GM21360 (cell line): ENCODE measurements around the gene PTPRN2.

Experiments used
- ATAC-seq: cut with Tn5 transposase; IDR thresholded peaks from one replicate; pipeline ENCODE4 v1.9.1; 2021; ENCODE audit warnings: mild to moderate bottlenecking, moderate library complexity; ENCODE audit not compliant: unreplicated experiment

Gene PTPRN2

DNA sequence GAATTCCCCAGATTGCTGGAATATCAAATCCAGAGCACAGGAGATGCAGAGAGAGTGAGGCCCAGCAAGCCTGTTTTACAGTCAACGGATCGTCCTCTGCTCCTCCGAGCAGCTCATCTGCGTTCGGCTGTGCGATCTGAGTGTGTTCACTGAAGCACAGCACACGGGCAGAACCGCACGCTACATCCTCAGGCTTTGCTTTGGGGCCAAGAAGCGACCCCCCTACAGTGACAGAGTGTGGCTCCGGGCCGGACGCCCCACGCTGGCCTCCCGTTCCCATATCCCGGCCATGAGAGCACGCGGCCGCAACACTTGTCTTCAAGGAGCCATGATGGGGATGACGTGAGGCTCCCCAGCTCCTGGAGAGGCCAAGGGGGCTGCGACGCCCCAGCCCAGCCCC, 819.4 kb downstream of the PTPRN2 start:
- ATAC-seq, result no peak

DNA sequence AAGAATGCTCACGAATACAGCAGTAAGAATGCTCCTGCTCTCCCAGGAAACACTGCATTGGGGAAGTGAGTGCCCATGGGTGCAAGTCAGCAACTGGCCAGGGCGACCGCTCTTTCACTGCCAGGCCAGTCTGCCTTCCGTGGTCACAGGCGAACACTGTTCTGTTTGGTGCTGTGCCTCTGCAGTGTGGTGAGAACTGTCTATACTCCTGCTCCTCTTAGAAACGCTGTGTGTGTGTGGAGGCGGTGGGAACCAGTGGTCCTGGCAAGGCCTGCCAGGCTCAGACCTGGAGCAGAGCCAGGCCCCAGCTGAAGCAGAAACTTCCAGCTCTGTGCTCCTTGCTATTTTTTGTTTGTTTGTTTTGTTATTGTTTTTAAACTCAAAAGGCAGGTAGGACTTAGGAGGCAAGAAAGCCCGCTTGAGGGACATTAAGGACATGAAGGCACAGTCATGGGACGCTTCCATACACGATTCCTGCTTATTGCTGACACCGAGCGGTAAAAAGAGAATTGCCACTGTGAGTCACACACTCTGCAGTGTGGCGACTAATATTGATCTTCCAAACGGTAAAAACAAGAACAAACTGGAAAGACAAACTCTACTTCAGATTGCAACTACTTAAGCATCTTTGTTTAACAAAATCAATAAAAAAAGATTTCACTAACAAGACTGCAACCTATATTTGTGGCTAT, 820.0 kb downstream of the PTPRN2 start:
- no peak for ATAC-seq

DNA sequence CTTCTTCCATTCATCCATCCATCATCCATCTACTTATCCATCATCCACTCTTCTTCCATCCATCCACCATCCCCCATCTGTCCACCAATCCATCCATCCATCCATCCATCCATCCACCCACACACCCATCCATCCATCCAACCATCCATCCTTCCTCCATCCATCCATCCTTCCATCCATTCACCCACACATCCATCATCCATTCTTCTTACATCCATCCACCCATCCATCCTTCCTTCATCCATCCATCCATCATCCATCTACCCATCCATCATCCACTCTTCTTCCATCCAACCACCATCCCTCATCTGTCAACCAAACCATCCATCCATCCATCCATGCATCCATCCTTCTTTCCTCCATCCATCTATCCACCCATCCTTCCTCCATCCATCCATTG, 821.5 kb downstream of the PTPRN2 start:
- no peak for ATAC-seq

DNA sequence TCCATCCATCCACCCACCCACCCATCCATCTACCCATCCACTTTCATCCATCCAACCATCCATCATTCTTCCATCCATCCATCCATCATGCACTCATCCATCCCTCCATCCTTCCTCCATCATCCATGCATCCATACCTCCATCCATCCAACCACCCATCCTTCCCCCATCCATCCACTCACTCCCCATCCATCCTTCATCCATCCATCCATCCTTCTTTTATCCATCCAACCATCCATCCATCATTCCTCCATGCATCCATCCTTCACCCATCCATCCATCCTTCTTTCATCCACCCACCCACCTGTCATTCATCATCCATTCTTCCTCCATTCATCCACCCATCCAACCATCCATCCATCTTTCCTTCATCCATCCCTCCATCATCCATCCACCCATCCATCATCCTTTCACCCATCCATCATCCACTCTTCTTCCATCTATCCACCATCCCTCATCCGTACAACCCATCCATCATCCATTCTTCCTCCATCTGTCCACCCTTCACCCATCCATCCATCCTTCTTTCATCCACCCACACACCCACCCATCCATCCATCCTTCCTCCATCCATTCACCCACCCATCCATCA, 822.6 kb downstream of the PTPRN2 start:
- ATAC-seq, result no peak

- ATAC-seq, result no peak
Measured at GRCh38 chr7:157764193-157764592, 823.4 kb downstream of the PTPRN2 start.

GRCh38 chr7:157763279-157764000, 824.2 kb downstream of the PTPRN2 start:
- no peak for ATAC-seq

GRCh38 chr7:157762824-157763223, 824.8 kb downstream of the PTPRN2 start:
- no peak for ATAC-seq

- ATAC-seq, result no peak
Measured at GRCh38 chr7:157760004-157760730, 827.5 kb downstream of the PTPRN2 start.

- no peak for ATAC-seq
Measured at GRCh38 chr7:157759246-157759805, 828.3 kb downstream of the PTPRN2 start.

DNA sequence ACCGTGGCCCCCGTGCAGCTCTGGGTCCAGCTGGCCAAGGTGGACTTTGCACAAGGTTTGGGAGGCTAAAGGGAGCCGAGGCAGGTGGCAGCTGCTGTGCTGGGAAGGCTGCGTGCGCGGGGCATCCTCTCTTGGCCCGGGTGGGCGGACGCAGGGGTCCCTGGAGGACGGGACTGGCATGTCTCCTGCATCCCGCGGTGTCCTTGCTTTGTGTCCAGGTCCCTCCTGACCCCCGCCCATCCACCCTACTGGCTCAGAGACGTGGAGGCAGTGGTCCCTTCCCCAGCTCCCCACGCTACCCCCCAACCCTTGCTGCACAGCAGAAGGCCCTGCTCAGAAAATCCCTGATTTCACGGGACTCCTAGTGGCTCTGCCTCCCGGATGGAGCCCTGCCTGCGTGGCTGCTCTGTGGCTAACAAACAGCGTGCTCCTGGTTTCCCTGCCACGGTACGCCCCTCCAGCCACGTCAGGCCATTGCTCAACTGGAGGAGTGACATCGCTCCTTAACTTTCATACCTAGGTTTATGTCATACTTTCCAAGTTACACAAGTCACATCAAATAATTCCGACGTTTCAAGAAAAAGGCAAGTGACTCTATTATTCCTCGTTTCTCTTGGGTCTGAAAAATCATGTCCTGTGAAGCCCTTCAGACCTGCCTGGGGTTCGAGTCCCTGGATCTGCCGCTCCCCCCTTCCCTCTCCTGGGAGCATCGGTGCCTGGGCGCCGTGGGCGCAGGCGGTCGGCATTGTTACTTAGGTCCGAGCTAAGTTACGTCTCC, 829.0 kb downstream of the PTPRN2 start:
- no peak for ATAC-seq

DNA sequence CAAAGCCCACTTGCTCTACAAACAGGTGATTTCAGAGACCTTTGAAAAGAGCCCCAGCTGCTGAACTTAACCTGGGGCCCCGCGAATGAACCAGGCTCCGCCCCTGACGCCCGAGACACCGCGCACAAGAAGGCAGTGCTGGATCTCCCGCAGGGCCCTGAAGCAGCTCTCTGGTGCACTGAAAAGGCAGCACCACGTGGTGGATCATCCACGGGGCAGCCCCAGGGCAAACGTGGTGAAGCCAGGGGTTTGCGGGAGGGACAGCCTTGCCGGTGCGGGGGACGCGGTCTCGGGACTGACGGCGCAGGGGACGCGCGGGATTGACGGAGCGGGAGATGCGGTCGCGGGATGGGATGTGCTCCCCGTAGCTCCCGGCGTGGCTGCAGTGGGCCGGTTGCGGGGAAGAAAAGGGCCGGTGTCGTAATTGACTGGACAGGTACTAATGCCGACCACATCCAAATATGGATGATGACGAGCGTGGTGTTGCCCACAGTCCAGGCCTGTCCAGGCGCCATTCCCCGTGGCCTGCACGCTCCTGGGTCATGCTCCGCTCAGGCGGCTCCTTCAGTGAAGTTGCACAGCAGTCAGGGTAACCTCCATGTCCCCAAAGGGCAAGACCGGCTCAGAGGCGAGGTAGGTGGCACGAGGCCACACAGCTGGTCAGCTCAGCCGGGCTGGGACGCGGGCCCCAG, 829.7 kb downstream of the PTPRN2 start:
- ATAC-seq, result no peak

GRCh38 chr7:157757211-157757610, 830.4 kb downstream of the PTPRN2 start:
- no peak for ATAC-seq

GRCh38 chr7:157755741-157756140, 831.9 kb downstream of the PTPRN2 start:
- no peak for ATAC-seq

DNA sequence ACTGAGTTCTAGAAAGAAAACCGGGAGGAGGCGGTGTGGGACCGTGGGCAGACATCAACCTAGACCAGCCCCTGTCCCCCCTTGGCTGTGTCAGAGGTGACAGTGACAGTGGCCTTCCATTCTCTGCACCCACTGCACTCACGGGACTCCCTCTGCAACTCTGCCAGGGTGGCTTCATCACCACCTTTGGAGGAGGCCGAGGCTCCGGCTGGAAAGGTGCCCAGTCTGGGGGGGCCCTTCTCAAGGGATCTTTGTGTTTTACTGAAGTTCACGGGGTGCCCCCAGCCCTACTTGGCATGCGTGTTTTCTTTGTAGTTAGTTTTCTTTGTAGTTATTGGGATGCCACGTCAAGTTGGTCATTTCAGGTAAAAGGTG, 833.2 kb downstream of the PTPRN2 start:
- ATAC-seq, result no peak

DNA sequence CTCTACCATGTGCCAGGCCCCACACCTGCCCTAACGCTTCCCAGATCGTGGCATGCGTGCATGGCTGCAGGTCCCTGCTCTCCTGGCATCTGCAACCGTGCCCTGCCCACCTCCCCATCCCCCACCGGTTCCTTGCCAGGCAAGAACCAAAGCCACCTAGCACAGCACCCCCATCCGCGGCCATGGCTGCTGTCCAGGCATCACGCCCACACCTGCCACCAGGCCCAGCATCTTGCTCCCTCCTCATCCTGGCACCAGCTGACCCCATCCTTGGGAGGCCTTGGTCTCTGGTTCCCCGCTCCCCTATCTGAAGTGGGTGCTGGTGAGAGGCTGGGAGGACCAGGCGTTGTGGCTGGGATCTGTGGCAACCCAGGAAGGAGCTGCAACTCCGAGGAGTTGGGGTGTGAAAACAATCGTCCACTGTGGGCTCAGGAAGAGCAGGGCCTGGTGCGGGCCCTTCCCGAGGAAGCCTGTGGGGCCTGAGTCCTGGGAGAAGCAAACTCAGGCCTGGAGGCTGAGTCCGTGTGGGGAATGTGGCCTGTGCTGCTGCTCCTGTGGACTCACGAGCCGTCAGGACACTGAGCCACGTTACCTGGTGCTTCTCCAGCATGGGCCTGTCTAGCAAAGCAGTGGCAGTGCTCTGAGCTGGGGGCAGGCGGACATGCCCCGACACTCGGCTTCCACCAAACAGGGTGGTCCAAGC, 833.8 kb downstream of the PTPRN2 start:
- no peak for ATAC-seq

- ATAC-seq, result no peak
Measured at GRCh38 chr7:157752832-157753291, 834.8 kb downstream of the PTPRN2 start.

DNA sequence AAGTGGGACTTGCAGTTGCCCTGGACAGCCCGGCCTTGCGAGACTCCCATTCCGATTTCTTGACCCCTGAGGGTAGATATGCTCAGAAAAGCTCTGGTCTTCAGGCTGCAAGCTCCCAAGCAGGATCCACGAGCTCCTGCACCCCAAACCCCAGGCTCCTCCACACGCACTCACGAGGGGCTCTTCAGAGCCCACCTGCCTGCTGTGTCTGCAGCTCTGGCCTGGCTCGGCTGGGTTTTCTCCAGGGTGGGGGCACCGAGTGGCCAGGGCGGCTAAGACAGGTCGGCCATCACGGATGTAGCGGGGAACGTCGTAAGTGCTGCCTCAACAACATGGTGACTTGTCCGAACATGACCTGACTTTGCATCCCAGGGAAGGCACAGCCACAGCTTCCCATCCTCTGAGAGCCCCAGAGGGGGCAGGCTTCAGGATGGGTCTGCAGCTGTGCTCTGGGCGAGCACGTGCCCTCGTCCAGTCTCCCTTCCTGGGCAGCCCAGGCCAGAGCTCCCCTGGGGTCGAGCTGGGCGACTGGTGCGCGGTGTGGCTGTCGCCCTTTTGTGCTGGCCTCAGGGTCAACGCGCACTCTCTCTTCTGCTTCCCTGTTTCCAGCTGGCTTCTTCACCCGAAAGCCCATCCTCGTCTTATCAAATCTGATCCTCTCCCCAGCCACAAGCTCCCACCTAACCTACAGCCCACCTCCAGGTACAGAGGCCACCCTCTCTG, 835.5 kb downstream of the PTPRN2 start:
- no peak for ATAC-seq

GRCh38 chr7:157751406-157751805, 836.2 kb downstream of the PTPRN2 start:
- no peak for ATAC-seq

DNA sequence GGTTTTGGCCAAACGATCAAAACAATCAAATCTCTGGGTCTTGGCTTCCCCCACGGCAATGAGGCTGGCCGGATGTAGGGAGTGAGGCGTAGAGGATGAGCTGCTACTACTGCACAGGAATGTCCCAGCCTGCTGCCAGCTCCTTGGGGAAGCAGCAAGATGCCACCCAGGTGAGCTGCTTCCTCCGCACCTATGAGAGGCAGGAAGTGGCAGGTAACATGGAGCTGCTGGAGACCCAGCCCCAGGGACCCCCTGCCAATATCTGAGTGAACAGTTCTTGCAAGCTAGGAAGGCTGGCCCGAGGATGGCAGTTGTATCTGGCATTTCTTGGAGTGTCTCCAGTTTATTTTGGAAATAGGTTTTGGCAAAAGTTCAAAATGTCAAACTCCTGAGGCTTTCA, 837.3 kb downstream of the PTPRN2 start:
- ATAC-seq, result no peak
